ENCODE results near the gene NOTO.

DNA sequence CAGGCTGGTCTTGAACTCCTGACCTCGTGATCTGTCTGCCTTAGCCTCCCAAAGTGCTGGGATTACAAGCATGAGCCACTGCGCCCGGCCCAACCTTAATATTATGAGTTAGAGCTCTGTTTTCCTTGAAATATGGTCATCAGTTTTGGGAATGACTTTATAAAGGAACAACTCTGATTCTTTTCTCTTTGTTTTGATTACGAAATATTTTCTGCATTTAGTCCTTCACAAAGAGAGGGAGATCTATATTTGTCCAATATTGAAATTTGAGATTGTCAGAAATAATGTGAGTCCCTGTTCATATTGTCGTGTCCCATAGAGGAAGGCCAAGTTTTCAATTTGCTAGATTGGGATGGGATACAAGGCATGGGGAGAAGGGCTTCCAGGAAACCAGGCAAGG lies 14.8 kb downstream of the NOTO start:
- TF ChIP-seq CTCF (IDR thresholded peaks at IDR 0.05) (no peak), EZH2 (IDR thresholded peaks at IDR 0.05) (no peak), EZH2phosphoT487 (IDR thresholded peaks at IDR 0.05) (no peak)
